IMR-90 (cell line): ENCODE data around the gene ADPRM. TPM values are rescaled to one million over a fixed set of nuclear protein-coding genes. Genes with fewer than 3 reads are reported as not detected.

Experiments used
- ATAC-seq: fragments of 200-7000 bp; cut with Tn5 transposase; 2 replicates; pipeline ENCODE4 v1.9.1; 2020; ENCODE audit warnings: low read depth, mild to moderate bottlenecking, moderate library complexity
- BruUV-seq: library from RNA; stranded (reverse); fragments of 400-500 nt; replicated peaks from 2 replicates; lab custom pipeline; 2021; lab: Mats Ljungman, UMichigan
- CTCF ChIA-PET: fragments of 300-600 bp; formaldehyde crosslinking; extraction: SDS; loops from one replicate; lab custom pipeline; 2021; ENCODE audit warnings: antibody characterized with exemption; lab: Yijun Ruan, JAX
- POLR2A ChIA-PET: fragments of 300-600 bp; sonication (Branson Sonifier 250); formaldehyde crosslinking; loops from one replicate; lab custom pipeline; 2022; ENCODE audit warnings: antibody characterized with exemption; ENCODE audit not compliant: unreplicated experiment; lab: Charles Lee
- DNase-seq: peaks from one replicate; pipeline ENCODE4 v3.0.0; 2013
- H2AFZ ChIP-seq: replicated peaks from 2 replicates; pipeline ENCODE3; 2013; ENCODE audit warnings: low read length, mild to moderate bottlenecking; ENCODE audit not compliant: poor library complexity
- H2AK5ac ChIP-seq: 2 replicates; pipeline ENCODE4 v1.6.1; 2013; ENCODE audit warnings: low read depth, low read length, inconsistent platforms
- H2AK9ac ChIP-seq: replicated peaks from 2 replicates; pipeline ENCODE3; 2013; ENCODE audit warnings: mild to moderate bottlenecking, low read depth, low read length, moderate library complexity; ENCODE audit not compliant: poor library complexity
- H2BK120ac ChIP-seq: 2 replicates; pipeline ENCODE4 v1.6.1; 2013; ENCODE audit warnings: low read depth, low read length, inconsistent platforms
- H2BK15ac ChIP-seq: 3 replicates; pipeline ENCODE4 v1.6.1; 2013; ENCODE audit warnings: low read depth, low read length, inconsistent platforms
- H2BK20ac ChIP-seq: 2 replicates; pipeline ENCODE4 v1.6.1; 2013; ENCODE audit warnings: low read depth, mild to moderate bottlenecking, inconsistent platforms, low read length, moderate library complexity
- H2BK5ac ChIP-seq: 2 replicates; pipeline ENCODE4 v1.6.1; 2013; ENCODE audit warnings: mild to moderate bottlenecking, low read depth, low read length, inconsistent platforms; ENCODE audit not compliant: poor library complexity, severe bottlenecking
- H3K14ac ChIP-seq: replicated peaks from 2 replicates; pipeline ENCODE4 v1.6.1; 2013; ENCODE audit warnings: low read depth, low read length, inconsistent platforms
- H3K18ac ChIP-seq: 2 replicates; pipeline ENCODE4 v1.6.1; 2013; ENCODE audit warnings: low read depth, low read length, control low read depth
- H3K23ac ChIP-seq: 2 replicates; pipeline ENCODE4 v1.6.1; 2013; ENCODE audit warnings: low read depth, low read length, inconsistent platforms
- H3K27ac ChIP-seq: 2 replicates; pipeline ENCODE4 v1.5.1; 2013; ENCODE audit warnings: mild to moderate bottlenecking, control low read depth, low read length; ENCODE audit not compliant: insufficient read depth
- H3K27me3 ChIP-seq: 2 replicates; pipeline ENCODE4 v1.6.1; 2013; ENCODE audit warnings: low read length; ENCODE audit not compliant: control insufficient read depth, insufficient read depth
- H3K36me3 ChIP-seq: 2 replicates; pipeline ENCODE4 v1.6.1; 2013; ENCODE audit warnings: low read length, mixed read lengths; ENCODE audit not compliant: control insufficient read depth, insufficient read depth
- H3K4ac ChIP-seq: 2 replicates; pipeline ENCODE4 v1.6.1; 2013; ENCODE audit warnings: low read depth, low read length, inconsistent platforms
- H3K4me1 ChIP-seq: 2 replicates; pipeline ENCODE4 v1.6.1; 2013; ENCODE audit warnings: low read length, mixed read lengths; ENCODE audit not compliant: control insufficient read depth, insufficient read depth
- H3K4me2 ChIP-seq: 2 replicates; pipeline ENCODE4 v1.6.1; 2013; ENCODE audit warnings: low read depth, mild to moderate bottlenecking, control low read depth, low read length, moderate library complexity
- H3K4me3 ChIP-seq: 2 replicates; pipeline ENCODE4 v1.5.1; 2013; ENCODE audit warnings: low read depth, mild to moderate bottlenecking, control low read depth, low read length, moderate library complexity; ENCODE audit not compliant: insufficient read depth
- H3K56ac ChIP-seq: 2 replicates; pipeline ENCODE4 v1.6.1; 2013; ENCODE audit warnings: low read length, inconsistent platforms; ENCODE audit not compliant: insufficient read depth; ENCODE audit errors: extremely low read depth
- H3K79me1 ChIP-seq, 2 experiments: 2 replicates each; pipeline ENCODE4 v1.6.1; 2013; ENCODE audit warnings: low read length in 2 of 2, inconsistent platforms in 1 of 2, low read depth in 1 of 2
- H3K9ac ChIP-seq: 2 replicates; pipeline ENCODE4 v1.6.1; 2013; ENCODE audit warnings: low read depth, low read length, control low read depth
- H3K9me1 ChIP-seq: 2 replicates; pipeline ENCODE4 v1.6.1; 2013; ENCODE audit warnings: low read length, inconsistent platforms; ENCODE audit not compliant: insufficient read depth
- H3K9me3 ChIP-seq: 2 replicates; pipeline ENCODE4 v1.6.1; 2013; ENCODE audit warnings: low read length; ENCODE audit not compliant: control insufficient read depth, insufficient read depth
- H4K20me1 ChIP-seq: 2 replicates; pipeline ENCODE4 v1.6.1; 2013; ENCODE audit warnings: low read length, inconsistent platforms; ENCODE audit not compliant: insufficient read depth
- H4K5ac ChIP-seq: 2 replicates; pipeline ENCODE4 v1.6.1; 2013; ENCODE audit warnings: mild to moderate bottlenecking, low read depth, low read length, control low read depth
- H4K8ac ChIP-seq, 2 experiments: 2 replicates each; pipeline ENCODE4 v1.6.1; 2013; ENCODE audit warnings: low read depth in 2 of 2, low read length in 2 of 2, control low read depth in 1 of 2, inconsistent platforms in 1 of 2
- H4K91ac ChIP-seq: 2 replicates; pipeline ENCODE4 v1.6.1; 2013; ENCODE audit warnings: low read depth, low read length, inconsistent platforms; ENCODE audit not compliant: insufficient read depth
- NFE2L2 ChIP-seq: fragments of 150-350 bp; IDR thresholded peaks from 2 replicates; pipeline ENCODE4 v1.6.1; 2016; ENCODE audit warnings: low read depth, mild to moderate bottlenecking, low read length
- WGBS, 2 experiments: methylation state at CpG; one replicate each; pipeline versions ENCODE4 v1.1.5 to v1.1.7; 2013; ENCODE audit warnings: missing lambda C conversion rate in 2 of 2; ENCODE audit not compliant: insufficient read length in 1 of 2; ENCODE audit errors: extremely low coverage in 2 of 2; 5-methylcytosine and 5-hydroxymethylcytosine counted together
- dilution Hi-C: fragments of 300-500 bp; cut with HindIII; formaldehyde crosslinking; loops from one replicate; pipeline ENCODE4 v1.14.3; 2018; ENCODE audit warnings: low sequenced_read_pairs; ENCODE audit not compliant: unreplicated experiment
- in situ Hi-C: fragments of 300-500 bp; cut with MboI; formaldehyde crosslinking; loops from 3 replicates; pipeline ENCODE4 v1.14.3; 2019; ENCODE audit warnings: low sequenced_read_pairs, inconsistent platforms, mixed read lengths
- intact Hi-C: fragments of 100-400 bp; cut with micrococcal nuclease; formaldehyde crosslinking; loops from 2 replicates; pipeline ENCODE4 v1.10.0; 2022
- polyA plus RNA-seq, 3 experiments: library from polyadenylated mRNA; depleted of rRNA; stranded (reverse); fragments of >200 nt; gene quantifications; 2 replicates each; pipeline ENCODE4 v1.2.3, GENCODE V29; 2012; ENCODE audit warnings: low replicate concordance in 1 of 3
- total RNA-seq: library from RNA; depleted of rRNA; stranded (reverse); fragments of >200 nt; gene quantifications from 2 replicates; pipeline ENCODE4 v1.2.3, GENCODE V29; 2012

Gene ADPRM
- total and polyA plus RNA-seq, 2 of the 4 experiments (the other 2 are of a cell fraction): 7.4 to 12.2 TPM

DNA sequence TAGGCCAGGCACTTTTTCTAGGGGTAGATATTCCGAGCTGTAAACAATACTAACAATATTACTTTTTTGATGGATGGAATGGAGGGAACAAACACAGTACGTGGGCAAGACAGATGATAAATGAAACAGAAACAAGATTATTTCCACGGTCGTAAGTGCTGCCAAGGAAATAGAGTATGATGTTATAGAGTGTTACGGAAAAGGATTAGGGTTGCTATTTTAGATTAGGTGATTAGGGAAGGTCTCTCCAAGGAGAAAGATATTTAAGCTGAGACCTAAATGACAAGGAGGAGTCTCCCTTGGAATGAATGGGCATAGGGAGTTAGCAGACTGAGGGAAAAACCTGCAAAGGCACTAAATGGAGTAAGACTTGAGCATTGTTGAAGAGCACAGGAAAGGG, 8.3 kb downstream of the ADPRM start:
- intact Hi-C loops (no loop called here), in situ Hi-C loops (no loop called here), dilution Hi-C loops (no loop called here)
- H4K20me1 ChIP-seq: no peaks in the 10 kb centered on the region
- DNase-seq (no peak), ATAC-seq (no peak)
- H4K8ac ChIP-seq: no peak overlapping the region
- H3K18ac ChIP-seq: no peak overlapping the region
- no peak overlapping the region for H2BK120ac ChIP-seq
- H2AK9ac ChIP-seq: no peak overlapping the region
- no peaks in the 10 kb centered on the region for H3K27me3 ChIP-seq
- H4K5ac ChIP-seq: no peak overlapping the region
- POLR2A ChIA-PET: no interaction called here
- H3K9me3 ChIP-seq: no peaks in the 10 kb centered on the region
- no peak overlapping the region for H3K4ac ChIP-seq
- no peak overlapping the region for H3K9ac ChIP-seq
- no peak overlapping the region for H3K23ac ChIP-seq
- CTCF ChIA-PET: no interaction called here
- H2BK5ac ChIP-seq: no peak overlapping the region
- H3K4me1 ChIP-seq: peaks cover 2% of the 10 kb centered on the region
- H3K27ac ChIP-seq: no peak overlapping the region
- H2AFZ ChIP-seq: no peak overlapping the region
- BruUV-seq: no TSS peak
- no peak overlapping the region for H2AK5ac ChIP-seq
- H3K36me3 ChIP-seq: peaks cover 25% of the 10 kb centered on the region
- H3K56ac ChIP-seq: no peak overlapping the region
- WGBS, 2 experiments: 100% methylated on average over 1 to 2 of the region's 5 CpGs
- no peak overlapping the region for H3K4me3 ChIP-seq
- H4K91ac ChIP-seq: no peak overlapping the region
- no peak overlapping the region for H2BK15ac ChIP-seq
- no peak for TF ChIP-seq NFE2L2
- H3K14ac ChIP-seq: no peak overlapping the region
- H3K4me2 ChIP-seq: no peak overlapping the region
- H2BK20ac ChIP-seq: no peak overlapping the region
- peaks cover 7% of the 10 kb centered on the region; the same call in 1 of the 2 replicates for H3K9me1 ChIP-seq
- peaks cover 8 to 21% of the 10 kb centered on the region in 2 experiments; a peak in 3 of 4 replicates for H3K79me1 ChIP-seq
